Fibroblast of skin of back (primary cell): ENCODE data around the gene TNS3.
"Not testable (repeated sequence)": the region's sequence is repeated elsewhere in the genome, so short reads cannot be mapped to it uniquely, and the experiment has no call there.

Experiments used
- DNase-seq: peaks from one replicate; pipeline ENCODE4 v3.0.0-alpha.2; 2013

TNS3 gene

GRCh38 chr7:47559306-47560220 lies 22.3 kb downstream of the TNS3 start:
- no peak for DNase-seq

GRCh38 chr7:47557694-47558670 lies 23.9 kb downstream of the TNS3 start:
- peak; percentile 83 for DNase-seq

GRCh38 chr7:47557317-47557693 lies 24.6 kb downstream of the TNS3 start:
- DNase-seq, result no peak

GRCh38 chr7:47556511-47557180 lies 25.3 kb downstream of the TNS3 start:
- DNase-seq, result no peak

GRCh38 chr7:47553309-47553708 lies 28.6 kb downstream of the TNS3 start:
- peak; percentile 44 for DNase-seq

GRCh38 chr7:47552621-47553020 lies 29.3 kb downstream of the TNS3 start:
- DNase-seq, result peak; percentile 47

- no peak for DNase-seq
These were observed 30.1 kb downstream of the TNS3 start for GRCh38 chr7:47551668-47552440.

GRCh38 chr7:47550788-47551470 lies 31.0 kb downstream of the TNS3 start:
- DNase-seq, result no peak

GRCh38 chr7:47549916-47550315 lies 32.0 kb downstream of the TNS3 start:
- no peak for DNase-seq

GRCh38 chr7:47549397-47549796 lies 32.5 kb downstream of the TNS3 start:
- no peak for DNase-seq

- no peak for DNase-seq
These were observed 33.4 kb downstream of the TNS3 start for GRCh38 chr7:47548546-47548945.

GRCh38 chr7:47546733-47547494 lies 35.0 kb downstream of the TNS3 start:
- no peak for DNase-seq

GRCh38 chr7:47546171-47546570 lies 35.7 kb downstream of the TNS3 start:
- DNase-seq, result no peak

GRCh38 chr7:47544416-47544815 lies 37.5 kb downstream of the TNS3 start:
- DNase-seq, result no peak

GRCh38 chr7:47543714-47544113 lies 38.2 kb downstream of the TNS3 start:
- DNase-seq, result no peak

- no peak for DNase-seq
These were observed 38.9 kb downstream of the TNS3 start for GRCh38 chr7:47543056-47543455.

GRCh38 chr7:47542051-47542450 lies 39.9 kb downstream of the TNS3 start:
- DNase-seq, result no peak

GRCh38 chr7:47541485-47541884 lies 40.4 kb downstream of the TNS3 start:
- not testable (repeated sequence) for DNase-seq

- DNase-seq, result peak; percentile 90
These were observed 41.2 kb downstream of the TNS3 start for GRCh38 chr7:47540387-47541350.
